Measurements from ENCODE around the gene MFRP.
A peak's percentile ranks its signal among the peaks of the same experiment; 100 is the strongest.

Gene MFRP

GRCh38 chr11:119359365-119360214 lies 13.1 kb upstream of the MFRP start:
- no peak for DNase-seq (ENCODE audit: low read depth in 2 of 3, low spot score in 2 of 3)

DNA sequence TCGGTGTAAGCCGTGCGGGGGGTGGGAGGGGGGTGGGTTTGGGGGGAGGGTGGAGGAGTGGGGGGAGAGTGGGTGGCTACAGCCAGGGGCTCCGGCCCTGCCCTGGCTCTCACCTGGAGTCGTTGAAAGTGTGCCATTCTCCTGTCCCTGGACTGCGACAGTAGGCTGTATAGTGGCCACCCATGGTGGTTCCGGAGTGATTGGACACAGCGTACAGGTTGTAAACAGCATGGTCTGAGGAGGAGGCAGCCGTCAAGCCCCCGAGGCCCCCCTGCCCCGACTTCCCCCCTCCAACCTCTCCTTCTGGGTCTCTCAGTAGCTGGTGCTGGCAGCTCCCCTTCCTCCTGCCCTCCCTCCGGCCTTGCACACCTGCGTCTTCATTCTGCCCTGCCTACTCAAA lies 10.6 kb upstream of the MFRP start:
- no peak for DNase-seq (ENCODE audit: low read depth in 2 of 3, low spot score in 2 of 3)

- DNase-seq (ENCODE audit: low read depth in 2 of 3, low spot score in 2 of 3): peak in 2 of 3 experiments; percentile 42 to 56
Observed at GRCh38 chr11:119356349-119357031, 10.0 kb upstream of the MFRP start.

- no peak for DNase-seq (ENCODE audit: low read depth in 2 of 3, low spot score in 2 of 3)
Observed at GRCh38 chr11:119355091-119355843, 8.8 kb upstream of the MFRP start.

DNA sequence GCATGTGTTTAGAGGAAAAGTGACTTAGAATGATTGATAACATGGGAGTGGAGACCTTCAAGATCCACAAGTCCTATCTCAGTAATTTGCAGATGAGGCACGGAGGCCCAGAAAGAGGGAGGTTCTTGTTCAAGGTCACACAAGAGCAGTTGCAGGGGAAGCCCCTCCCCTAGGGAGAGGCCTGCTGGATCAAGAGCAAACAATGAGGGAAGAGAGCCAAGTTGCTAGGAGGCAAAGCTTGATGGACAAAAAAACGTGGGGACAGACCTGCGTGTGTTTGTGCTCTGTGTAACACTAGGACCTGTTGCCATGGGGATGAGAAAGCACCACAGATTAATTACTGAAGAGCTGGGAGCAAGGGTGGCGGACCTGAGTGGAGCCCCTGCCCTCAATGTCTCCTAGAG lies 6.4 kb upstream of the MFRP start:
- DNase-seq (ENCODE audit: low read depth in 2 of 3, low spot score in 2 of 3): no peak

DNA sequence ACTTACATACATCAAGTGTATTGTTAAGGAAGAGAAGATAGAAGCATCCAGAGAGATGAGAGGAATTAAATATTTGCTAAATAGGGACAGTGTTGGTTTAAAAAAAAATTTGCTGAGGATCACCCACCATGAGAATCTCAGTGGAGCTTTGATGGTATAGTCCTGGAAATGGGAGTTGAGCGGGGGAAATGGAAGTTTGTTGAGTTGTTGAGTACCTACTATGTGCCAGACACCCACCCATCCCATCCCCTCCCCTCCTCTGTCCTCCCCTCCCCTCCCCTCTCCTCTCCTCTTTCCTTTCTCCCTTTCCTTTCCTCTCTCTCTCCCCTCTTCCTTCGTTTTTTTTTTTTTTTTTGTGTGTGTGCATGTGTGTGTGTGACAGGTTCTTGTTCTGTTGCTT lies 4.7 kb upstream of the MFRP start:
- no peak for DNase-seq (ENCODE audit: low read depth in 2 of 3, low spot score in 2 of 3)

DNA sequence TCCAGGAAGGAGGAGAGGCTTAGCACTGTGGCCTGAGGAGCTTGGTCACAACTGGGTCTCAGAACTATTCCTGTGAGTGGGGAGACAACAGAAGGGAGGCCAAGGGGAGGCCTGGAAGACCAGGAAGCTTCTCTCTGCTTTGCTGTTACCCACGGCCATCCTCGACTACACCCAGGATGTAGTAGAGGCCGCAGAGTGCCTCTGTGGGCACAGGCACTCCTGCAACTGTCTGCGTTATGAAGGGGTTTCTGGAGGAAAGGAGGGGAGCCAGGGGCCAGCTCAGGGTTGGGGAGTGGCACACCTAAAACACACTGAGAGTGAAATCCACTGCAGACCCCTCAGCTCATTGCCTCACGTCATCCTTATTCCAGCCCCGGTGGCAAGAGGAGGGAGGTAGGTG lies 3.8 kb upstream of the MFRP start:
- no peak for DNase-seq (ENCODE audit: low read depth in 2 of 3, low spot score in 2 of 3)

DNA sequence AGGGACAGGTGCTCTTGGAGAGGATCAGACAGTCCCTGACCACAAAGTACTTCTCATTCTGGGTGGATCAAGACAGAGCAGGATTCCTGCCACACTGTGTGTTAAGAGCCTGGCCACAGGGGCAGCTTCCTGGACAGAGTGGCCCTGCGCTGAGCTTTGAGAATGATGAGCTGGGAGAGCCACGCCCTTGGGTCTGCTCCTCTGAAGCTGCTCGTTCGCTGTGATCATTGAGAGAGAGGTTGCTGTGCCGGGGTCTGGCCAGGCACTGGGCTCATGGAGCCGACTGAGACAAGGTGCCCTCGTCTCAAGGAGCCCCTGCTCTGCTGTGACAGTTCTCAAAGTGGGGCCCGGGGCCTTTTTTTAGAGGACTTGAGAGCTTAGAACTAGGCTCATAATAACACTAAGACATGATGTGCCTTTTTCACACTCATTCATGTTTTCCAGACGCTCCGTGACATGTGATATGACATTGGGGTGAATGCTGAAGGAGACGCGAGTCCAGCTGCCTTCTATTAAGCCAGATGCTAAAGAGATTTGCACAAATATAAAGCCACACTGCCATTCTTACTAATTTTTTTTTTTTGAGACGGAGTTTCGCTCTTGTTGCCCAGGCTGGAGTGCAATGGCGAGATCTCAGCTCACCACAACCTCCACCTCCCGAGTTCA lies 1.6 kb upstream of the MFRP start:
- no peak for DNase-seq (ENCODE audit: low read depth in 2 of 3, low spot score in 2 of 3)

DNA sequence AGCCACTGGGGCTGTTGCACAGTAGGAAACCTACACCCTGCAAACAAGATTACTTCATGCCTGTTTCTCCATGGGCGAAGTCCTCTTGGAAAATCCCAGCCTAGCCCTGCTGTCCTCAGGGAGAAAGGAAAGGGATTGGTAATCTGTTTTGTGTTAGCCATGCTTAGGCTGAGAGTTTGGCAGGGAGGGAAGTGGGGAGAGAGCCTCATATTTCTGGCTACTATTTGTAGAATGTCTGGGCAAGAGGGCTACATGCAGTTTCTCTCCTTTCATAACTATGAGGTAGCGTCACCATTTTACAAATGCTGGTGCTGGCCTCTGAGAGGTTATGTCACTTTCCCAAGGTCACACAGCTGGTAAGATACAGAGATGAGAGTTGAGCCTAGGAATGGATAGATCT lies 737 bp upstream of the MFRP start:
- no peak for DNase-seq (ENCODE audit: low read depth in 2 of 3, low spot score in 2 of 3)

DNA sequence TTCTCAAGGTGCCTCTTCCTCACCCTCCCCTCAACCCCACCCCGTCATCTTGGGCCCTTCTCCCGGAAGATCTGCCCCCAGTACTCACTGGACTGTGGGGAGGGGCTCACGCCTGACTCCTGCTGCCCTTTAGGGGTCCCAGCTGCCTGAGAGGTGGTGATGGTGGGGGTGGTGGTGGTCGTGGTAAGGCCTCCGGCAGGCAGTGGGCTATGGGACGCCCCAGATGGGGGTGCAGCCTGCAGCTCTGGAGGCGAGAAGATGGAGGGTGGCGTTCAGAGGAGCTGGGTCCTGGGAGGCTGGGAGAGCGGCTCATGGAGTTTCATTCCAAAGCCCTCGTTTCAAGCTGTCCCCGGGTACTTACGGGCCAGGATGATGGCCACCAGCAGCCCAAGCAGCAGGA lies 820 bp downstream of the MFRP start:
- no peak for DNase-seq (ENCODE audit: low read depth in 2 of 3, low spot score in 2 of 3)

DNA sequence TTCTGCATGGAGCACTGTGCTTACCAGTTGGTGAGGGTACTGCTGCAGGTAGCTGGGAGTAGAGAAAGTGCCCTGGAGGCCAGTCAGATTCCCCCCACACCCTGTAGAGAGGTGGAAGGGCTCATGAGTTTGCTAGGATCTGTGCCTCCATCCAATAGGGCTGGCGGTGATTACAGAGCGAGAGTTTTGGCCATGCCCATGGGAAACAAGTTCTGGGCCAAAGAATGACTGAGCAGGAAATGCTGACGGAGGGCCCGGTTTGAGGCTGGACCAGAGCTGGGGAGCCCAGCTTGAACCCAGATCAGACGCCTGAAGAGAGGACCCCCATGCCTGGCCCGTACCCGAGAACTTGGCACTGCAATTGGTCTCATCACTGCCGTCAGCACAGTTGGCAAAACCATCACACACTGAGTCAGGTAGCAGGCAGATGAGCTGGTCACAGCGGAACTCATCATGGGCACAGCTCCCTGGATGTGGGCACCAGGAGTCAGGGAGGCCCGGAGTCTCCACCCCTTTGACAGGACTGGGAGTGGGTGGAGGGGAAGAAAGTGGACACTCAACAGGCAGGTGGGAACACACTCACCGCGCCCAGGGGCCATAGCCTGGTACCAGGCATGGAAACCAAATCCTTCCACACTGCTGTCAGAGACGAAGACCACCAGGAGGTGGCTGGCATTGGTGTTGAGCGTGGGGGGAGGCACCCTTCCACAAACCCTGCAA lies 2.1 kb downstream of the MFRP start:
- DNase-seq (ENCODE audit: low read depth in 2 of 3, low spot score in 2 of 3): no peak

- DNase-seq (ENCODE audit: low read depth in 2 of 3, low spot score in 2 of 3): no peak
Observed at GRCh38 chr11:119343726-119344125, 2.8 kb downstream of the MFRP start.

DNA sequence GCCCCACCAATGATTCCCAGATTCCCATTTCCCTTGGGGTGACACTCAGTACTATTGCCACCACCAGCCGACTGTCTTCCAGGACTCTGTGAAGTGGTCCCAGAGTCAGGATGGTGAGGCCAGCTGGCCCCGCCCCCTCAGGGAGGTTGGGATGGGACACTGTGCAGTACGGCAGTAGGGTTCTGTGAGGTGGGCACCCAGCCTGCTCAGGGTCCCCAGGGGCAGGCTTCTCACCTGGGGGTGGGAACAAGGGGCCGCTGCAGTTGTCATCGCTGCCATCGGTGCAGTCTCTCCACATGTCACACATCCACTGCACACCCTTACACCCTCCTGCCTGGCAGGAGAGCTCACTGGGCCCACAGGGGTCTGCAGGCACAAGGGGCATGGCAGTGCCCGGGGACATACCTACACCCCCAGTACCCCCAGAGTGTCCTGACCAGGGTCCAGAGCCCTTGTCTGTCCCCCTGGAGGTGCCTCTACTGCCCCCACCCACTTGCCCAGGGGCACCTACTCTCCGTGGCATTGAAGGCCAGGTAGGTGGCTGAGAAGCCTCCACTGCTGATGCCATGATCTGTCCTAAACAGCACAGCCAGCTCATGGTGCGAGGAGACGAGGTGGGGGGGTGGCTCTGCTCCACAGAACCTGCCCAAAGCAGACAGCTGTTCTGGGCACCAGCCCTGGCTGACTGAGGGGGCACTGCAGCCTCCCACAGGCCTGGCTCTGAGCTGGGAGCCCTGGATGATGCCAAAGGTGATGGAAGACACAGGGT lies 4.0 kb downstream of the MFRP start:
- DNase-seq (ENCODE audit: low read depth in 2 of 3, low spot score in 2 of 3): no peak

GRCh38 chr11:119342023-119342300 lies 4.5 kb downstream of the MFRP start:
- no peak for DNase-seq (ENCODE audit: low read depth in 2 of 3, low spot score in 2 of 3)

GRCh38 chr11:119341222-119342022 lies 5.1 kb downstream of the MFRP start:
- DNase-seq (ENCODE audit: low read depth in 2 of 3, low spot score in 2 of 3): no peak

GRCh38 chr11:119340335-119341221 lies 5.9 kb downstream of the MFRP start, which contains the start of gene C1QTNF5:
Gene C1QTNF5 (minus strand): TSS chr11:119340883. CDS start chr11:119340397, 486 bp downstream.
- DNase-seq (ENCODE audit: low read depth in 2 of 3, low spot score in 2 of 3): no peak

GRCh38 chr11:119339589-119340334 lies 6.7 kb downstream of the MFRP start:
- DNase-seq (ENCODE audit: low read depth in 2 of 3, low spot score in 2 of 3): no peak
